Stimulated activated CD4-positive, alpha-beta T cell treated with anti-CD3 and anti-CD28 coated beads, Interleukin-1b, Interleukin-23, amount 100 ng/mL, for 1 hour (primary cell): Measurements from ENCODE around the gene GOSR1.
"Not testable (repeated sequence)": the region's sequence is repeated elsewhere in the genome, so short reads cannot be mapped to it uniquely, and the experiment has no call there.

ENCODE experiments used
- DNase-seq, 2 donors: peaks; one replicate each; pipeline ENCODE4 v3.0.0-alpha.2; 2020; ENCODE audit warnings: low read depth in 2 of 2

GOSR1 gene

GRCh38 chr17:30477083-30477773, at the start of gene GOSR1:
TSS of gene GOSR1 (plus strand) at chr17:30477408. CDS start at chr17:30477434, 26 bp downstream.
- DNase-seq, result peak; percentile 77 to 81

GRCh38 chr17:30427611-30428010, 49.6 kb upstream of the GOSR1 start:
- no peak for DNase-seq

GRCh38 chr17:30429155-30429554, 48.1 kb upstream of the GOSR1 start:
- no peak for DNase-seq

- no peak for DNase-seq
Measured at GRCh38 chr17:30433514-30433913, 43.7 kb upstream of the GOSR1 start.

GRCh38 chr17:30436729-30437128, 40.5 kb upstream of the GOSR1 start:
- DNase-seq, result no peak

- no peak for DNase-seq
Measured at GRCh38 chr17:30443721-30444120, 33.5 kb upstream of the GOSR1 start.

- DNase-seq, result not testable (repeated sequence)
Measured at GRCh38 chr17:30446640-30447039, 30.6 kb upstream of the GOSR1 start.

GRCh38 chr17:30449480-30449879, 27.7 kb upstream of the GOSR1 start:
- no peak for DNase-seq

GRCh38 chr17:30450125-30451027, 26.8 kb upstream of the GOSR1 start:
- DNase-seq, result no peak

GRCh38 chr17:30454635-30455034, 22.6 kb upstream of the GOSR1 start:
- no peak for DNase-seq

GRCh38 chr17:30458371-30458770, 18.8 kb upstream of the GOSR1 start:
- no peak for DNase-seq

- DNase-seq, result not testable (repeated sequence)
Measured at GRCh38 chr17:30458797-30459413, 18.3 kb upstream of the GOSR1 start.

- DNase-seq, result no peak
Measured at GRCh38 chr17:30468465-30468864, 8.7 kb upstream of the GOSR1 start.

- no peak for DNase-seq
Measured at GRCh38 chr17:30472238-30472890, 4.8 kb upstream of the GOSR1 start.

- no peak for DNase-seq
Measured at GRCh38 chr17:30475206-30475605, 2.0 kb upstream of the GOSR1 start.

GRCh38 chr17:30476726-30477082, 504 bp upstream of the GOSR1 start:
- DNase-seq, result no peak

- no peak for DNase-seq
Measured at GRCh38 chr17:30477774-30478115, 537 bp downstream of the GOSR1 start.

GRCh38 chr17:30482555-30482954, 5.3 kb downstream of the GOSR1 start:
- DNase-seq, result no peak

GRCh38 chr17:30483159-30483558, 6.0 kb downstream of the GOSR1 start:
- no peak for DNase-seq

GRCh38 chr17:30493780-30494179, 16.6 kb downstream of the GOSR1 start:
- DNase-seq, result no peak

GRCh38 chr17:30495586-30495985, 18.4 kb downstream of the GOSR1 start:
- no peak for DNase-seq

- no peak for DNase-seq
Measured at GRCh38 chr17:30503558-30503957, 26.4 kb downstream of the GOSR1 start.
